Subcutaneous adipose tissue (tissue), 4 donors: Measurements from ENCODE around the gene ZNF593. TPM values are rescaled to one million over a fixed set of nuclear protein-coding genes. Genes with fewer than 3 reads are reported as not detected.

ENCODE experiments used
- total RNA-seq, 4 donors: library from RNA; depleted of rRNA; stranded (reverse); fragments of >200 nt; gene quantifications; one replicate each; pipeline ENCODE4 v1.1.0, GENCODE V29; 2016
- TF ChIP-seq, protein P1 (sequence below): fragments of 450-650 bp; IDR thresholded peaks from one replicate; pipeline ENCODE4 v1.5.1; 2016; ENCODE audit warnings: low read depth, mild to moderate bottlenecking, control low read depth, antibody characterized with exemption, moderate library complexity

Gene ZNF593
- total RNA-seq, 4 donors from 2014 or later: 17.7 to 32.0 (median 26.9) TPM

DNA sequence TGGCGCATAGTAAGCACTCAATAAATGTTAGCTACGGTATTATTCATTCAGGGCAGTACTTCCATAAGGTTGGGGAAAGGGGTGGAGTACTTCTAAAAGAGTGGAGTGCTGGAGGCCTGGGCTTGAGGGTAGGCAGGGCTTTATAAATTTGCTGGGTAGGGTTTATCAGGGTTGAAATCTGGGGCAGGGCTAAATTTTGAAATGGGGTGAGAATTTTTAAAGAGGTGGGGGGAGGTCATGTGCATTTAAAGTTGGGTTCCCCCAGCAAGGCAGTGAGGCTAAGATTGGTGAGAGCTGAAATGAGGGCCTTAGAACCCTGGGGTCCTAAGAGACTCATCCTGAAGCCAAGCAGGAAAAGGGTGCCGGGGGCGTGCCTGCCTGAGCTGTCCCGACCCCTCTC lies 30.7 kb downstream of the ZNF593 start:
- TF ChIP-seq, protein P1, sequence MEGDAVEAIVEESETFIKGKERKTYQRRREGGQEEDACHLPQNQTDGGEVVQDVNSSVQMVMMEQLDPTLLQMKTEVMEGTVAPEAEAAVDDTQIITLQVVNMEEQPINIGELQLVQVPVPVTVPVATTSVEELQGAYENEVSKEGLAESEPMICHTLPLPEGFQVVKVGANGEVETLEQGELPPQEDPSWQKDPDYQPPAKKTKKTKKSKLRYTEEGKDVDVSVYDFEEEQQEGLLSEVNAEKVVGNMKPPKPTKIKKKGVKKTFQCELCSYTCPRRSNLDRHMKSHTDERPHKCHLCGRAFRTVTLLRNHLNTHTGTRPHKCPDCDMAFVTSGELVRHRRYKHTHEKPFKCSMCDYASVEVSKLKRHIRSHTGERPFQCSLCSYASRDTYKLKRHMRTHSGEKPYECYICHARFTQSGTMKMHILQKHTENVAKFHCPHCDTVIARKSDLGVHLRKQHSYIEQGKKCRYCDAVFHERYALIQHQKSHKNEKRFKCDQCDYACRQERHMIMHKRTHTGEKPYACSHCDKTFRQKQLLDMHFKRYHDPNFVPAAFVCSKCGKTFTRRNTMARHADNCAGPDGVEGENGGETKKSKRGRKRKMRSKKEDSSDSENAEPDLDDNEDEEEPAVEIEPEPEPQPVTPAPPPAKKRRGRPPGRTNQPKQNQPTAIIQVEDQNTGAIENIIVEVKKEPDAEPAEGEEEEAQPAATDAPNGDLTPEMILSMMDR: no peak

DNA sequence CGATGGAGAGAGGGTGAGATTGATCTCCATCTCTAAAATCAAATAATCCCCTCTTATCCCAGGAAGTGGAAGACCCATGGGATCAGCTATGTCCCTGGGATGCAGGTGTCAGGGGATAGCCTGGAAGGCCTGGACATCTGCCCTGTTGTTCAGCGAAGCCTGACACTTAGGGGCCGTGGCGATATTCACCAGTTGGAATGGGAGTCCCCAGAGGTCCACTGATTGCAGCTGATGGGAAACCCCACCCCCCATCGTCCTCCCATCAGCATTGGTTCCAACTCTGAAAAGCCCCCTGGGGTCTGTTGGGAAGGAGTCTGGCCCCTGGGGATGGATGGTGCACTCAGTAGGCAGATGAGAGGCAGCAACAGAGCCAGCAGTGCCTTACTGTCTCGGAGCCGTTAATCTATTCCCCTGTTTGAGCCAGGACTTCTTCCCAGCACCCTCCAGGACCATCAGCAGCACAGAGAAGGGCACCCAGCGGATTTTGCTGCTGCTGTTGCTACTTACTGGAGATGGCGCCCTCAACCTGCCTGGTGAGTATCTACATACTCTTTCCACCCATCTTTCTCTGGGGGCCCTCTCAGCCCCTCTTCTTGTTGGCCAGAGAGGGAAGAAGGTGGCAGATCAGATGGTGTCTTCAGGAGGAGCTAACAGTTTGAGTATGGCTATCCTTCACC lies 34.1 kb downstream of the ZNF593 start:
- TF ChIP-seq, protein P1: no peak

DNA sequence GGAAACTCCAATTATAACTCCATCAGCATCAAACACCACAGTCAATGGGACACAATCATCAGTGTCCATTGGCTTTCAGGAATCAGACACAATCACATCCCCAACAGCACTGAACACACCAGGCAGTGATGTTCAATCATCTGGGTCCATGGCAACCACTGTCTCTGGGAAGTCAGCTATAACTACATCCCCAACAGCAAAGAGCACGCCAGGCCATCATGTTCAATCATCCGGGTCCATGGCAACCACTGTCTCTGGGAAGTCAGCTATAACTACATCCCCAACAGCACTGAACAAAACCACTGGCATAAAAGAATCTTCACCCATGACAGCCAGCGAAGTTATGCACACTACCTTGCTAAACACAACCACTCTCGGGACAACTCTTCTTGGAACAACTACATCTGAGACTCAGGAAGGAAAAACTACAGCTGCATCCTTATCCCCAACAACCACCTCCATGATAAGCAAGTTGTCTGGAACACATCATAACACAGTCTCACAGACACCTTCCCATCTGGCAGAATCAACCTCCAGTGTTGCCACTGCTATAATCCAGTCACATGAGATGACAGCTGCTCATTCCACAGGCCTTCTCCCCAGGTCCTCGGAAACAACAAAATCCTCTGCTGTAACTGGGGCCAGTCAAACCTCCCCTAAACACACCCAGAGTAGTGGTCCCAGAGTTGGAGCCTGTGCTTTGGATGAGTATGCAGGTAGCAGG lies 40.6 kb downstream of the ZNF593 start:
- TF ChIP-seq, protein P1: no peak

DNA sequence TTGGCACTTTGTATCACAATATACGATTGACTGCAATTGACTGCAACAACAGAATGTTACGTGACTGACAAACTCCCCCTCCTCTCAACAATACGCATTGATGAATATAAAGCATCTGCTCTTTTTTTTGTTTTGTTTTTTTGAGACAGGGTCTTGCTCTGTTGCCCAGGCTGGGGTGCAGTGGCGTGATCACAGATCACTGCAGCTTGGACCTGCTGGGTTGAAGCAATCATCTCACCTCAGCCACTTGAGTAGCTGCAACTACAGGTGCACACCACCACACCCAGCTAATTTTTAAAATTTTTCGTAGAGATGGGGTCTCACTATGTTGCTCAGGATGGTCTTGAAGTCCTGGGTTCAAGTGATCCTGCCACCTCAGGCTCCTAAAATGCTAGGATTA lies 43.0 kb downstream of the ZNF593 start:
- TF ChIP-seq, protein P1: no peak

DNA sequence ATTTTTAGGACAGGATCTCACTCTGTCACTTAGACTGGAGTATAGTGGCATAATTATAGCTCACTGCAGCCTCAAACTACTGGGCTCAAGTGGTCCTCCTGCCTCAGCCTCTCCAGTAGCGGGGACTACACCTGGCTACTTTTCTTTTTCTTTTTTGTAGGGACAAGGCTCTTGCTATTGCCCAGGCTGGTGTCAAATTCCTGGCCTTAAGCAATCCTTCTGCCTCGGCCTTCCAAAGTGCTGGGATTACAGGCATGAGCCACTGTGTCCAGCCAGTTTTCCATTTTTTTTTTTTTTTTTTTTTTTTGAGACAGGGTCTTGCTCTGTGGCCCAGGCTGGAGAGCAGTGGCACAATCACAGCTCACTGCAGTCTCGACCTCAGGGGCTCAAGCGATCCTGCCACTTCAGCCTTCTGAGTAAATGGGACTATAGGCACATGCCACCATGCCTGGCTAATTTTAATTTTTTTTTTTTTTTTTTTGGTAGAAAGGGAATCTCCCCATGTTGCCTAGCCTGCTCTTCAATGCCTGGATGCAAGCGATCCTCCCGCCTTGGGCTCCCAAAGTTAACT lies 43.7 kb downstream of the ZNF593 start:
- TF ChIP-seq, protein P1: no peak

DNA sequence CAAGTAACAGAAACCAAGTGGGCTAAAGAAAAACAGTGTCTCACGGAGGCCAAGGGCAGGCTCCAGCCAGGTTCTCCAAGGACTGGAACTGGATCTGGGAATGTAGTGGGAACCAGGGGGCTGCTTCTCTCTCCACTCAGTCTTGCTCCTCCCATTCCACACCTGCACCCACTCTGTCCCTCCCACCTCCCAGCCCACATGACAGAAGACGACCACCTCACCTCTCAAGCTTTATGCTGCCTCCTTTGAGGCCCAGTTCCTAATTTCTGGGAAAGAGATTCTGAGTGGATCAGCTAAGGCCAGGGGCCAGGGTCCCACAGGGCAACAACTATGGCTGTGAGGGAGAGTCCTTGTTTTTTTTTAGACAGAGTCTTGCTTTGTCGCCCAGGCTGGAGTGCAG lies 45.5 kb downstream of the ZNF593 start:
- TF ChIP-seq, protein P1: no peak

DNA sequence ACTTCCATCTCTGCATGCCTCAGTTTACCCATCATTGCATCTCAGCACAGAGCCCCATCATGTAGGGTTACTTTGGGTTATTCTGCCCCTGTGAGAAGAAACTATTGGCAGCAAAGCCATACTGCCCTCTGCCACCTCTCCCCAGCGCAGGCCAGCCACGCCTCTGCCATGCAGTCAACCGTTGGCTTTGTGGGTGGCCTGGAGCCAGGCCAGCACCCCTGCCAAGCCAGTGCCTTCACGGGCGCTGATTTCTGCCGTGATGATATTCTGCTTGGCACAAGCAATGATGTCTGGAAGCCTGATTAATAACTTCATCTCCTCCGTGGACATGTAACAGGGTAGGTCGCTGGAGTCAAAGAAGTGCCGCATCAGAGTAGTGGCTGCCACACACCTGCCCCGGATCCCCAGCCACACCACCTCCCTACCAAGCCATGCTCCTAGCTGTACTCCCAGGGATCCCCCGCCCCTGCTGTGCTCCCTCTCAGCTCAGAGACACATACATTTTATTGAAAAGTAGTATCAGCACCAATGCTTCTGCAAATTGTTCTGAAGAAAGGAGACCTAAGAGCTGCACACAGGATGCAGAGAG lies 49.3 kb downstream of the ZNF593 start:
- TF ChIP-seq, protein P1: no peak
